GM23248 (cell line): ENCODE measurements around the gene BTN3A1.

Experiments used
- EZH2 ChIP-seq: fragments of 200-600 bp; sonication (generic); IDR thresholded peaks from 2 replicates; pipeline ENCODE4 v1.6.1; 2018; ENCODE audit warnings: antibody characterized with exemption, mild to moderate bottlenecking; ENCODE audit not compliant: insufficient read depth, poor library complexity, severe bottlenecking
- EZH2phosphoT487 ChIP-seq: fragments of 200-600 bp; sonication (generic); IDR thresholded peaks from 2 replicates; pipeline ENCODE4 v1.6.1; 2018; ENCODE audit warnings: antibody characterized with exemption, moderate library complexity, mild to moderate bottlenecking, low read depth; ENCODE audit not compliant: insufficient read depth

DNA sequence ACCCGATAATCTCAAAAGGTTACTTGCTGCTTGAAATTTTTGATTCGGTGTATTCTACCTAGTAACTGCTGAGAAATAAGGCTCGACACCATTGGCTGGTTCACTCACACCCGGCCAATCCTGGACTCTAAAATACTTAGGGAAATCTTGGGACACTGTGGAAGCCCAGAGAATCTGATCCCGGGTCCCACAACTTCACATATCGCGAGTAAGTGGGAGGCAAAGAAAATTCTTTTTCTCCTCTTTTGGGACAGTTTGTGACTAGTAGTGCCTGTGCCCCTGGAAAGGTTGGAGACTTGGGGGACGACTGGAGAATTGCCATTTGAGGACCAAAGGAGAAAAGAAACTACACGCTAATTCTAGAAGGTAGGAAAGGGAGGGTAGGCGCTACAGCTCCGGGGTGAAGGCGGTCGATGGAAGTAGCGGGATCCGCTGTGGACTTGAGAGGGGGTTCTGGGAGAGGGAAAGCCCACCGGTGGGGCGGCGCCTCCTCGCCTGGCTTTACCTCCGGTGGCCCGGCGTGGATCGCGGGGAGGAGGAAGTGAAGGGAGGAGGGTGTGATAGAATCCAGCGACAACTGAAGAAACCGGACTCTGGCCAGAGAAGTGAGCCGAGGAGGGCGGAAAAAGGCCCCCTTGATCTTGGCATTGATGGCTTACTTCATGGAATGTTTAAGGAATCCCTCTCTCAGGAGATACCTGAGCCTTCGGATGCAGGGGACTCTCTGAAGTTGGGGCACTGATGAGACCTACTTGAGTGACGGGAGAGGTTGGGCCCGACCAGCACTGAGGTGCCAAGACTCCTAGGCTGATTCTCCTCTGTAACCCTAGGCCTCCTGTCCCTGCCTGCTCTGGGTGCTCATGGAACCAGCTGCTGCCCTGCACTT, 19.4 kb downstream of the BTN3A1 start:
- no peak for TF ChIP-seq EZH2
- no peak for TF ChIP-seq EZH2phosphoT487
